H1 (cell line): Measurements from ENCODE around the gene SORCS3. TPM values are rescaled to one million over a fixed set of nuclear protein-coding genes. Genes with fewer than 3 reads are reported as not detected.

Experiments
- CTCF ChIA-PET: fragments of 300-600 bp; sonication (Branson Sonifier 250); formaldehyde crosslinking; loops from one replicate; lab custom pipeline; 2021; ENCODE audit not compliant: partially characterized antibody; lab: Charles Lee
- POLR2A ChIA-PET: fragments of 300-600 bp; sonication (Branson Sonifier 250); formaldehyde crosslinking; loops from one replicate; lab custom pipeline; 2021; ENCODE audit warnings: inconsistent platforms; ENCODE audit not compliant: partially characterized antibody; lab: Charles Lee
- DNase-seq, 2 experiments: peaks; one replicate each; pipeline versions ENCODE4 v3.0.0 to v3.0.0-alpha.2; 2010 to 2022; ENCODE audit warnings: low spot score in 2 of 2, low read depth in 1 of 2, mixed read lengths in 1 of 2
- FAIRE-seq: peaks from 2 replicates; lab custom pipeline; 2011; peaks lifted over from hg19 to GRCh38; lab: Jason Lieb, UNC
- H2AFZ ChIP-seq: 2 replicates; pipeline ENCODE4 v1.8.1; 2012; ENCODE audit warnings: low read length, inconsistent platforms
- H2AK5ac ChIP-seq: 2 replicates; pipeline ENCODE4 v1.6.1; 2013; ENCODE audit warnings: low read depth, low read length
- H2BK120ac ChIP-seq: replicated peaks from 2 replicates; pipeline ENCODE3; 2013; ENCODE audit warnings: low read depth, low read length, inconsistent platforms
- H2BK12ac ChIP-seq: 2 replicates; pipeline ENCODE4 v1.6.1; 2013; ENCODE audit warnings: low read depth, low read length
- H2BK15ac ChIP-seq: 2 replicates; pipeline ENCODE4 v1.6.1; 2013; ENCODE audit warnings: low read length
- H2BK20ac ChIP-seq: 2 replicates; pipeline ENCODE4 v1.6.1; 2013; ENCODE audit warnings: low read length
- H2BK5ac ChIP-seq: 2 replicates; pipeline ENCODE4 v1.6.1; 2013; ENCODE audit warnings: low read depth, low read length
- H3K14ac ChIP-seq: 2 replicates; pipeline ENCODE4 v1.6.1; 2013; ENCODE audit warnings: inconsistent platforms; ENCODE audit not compliant: insufficient read length
- H3K18ac ChIP-seq: 2 replicates; pipeline ENCODE4 v1.6.1; 2013; ENCODE audit warnings: low read length; ENCODE audit errors: extremely low read depth
- H3K23ac ChIP-seq: 2 replicates; pipeline ENCODE4 v1.6.1; 2013; ENCODE audit warnings: inconsistent platforms; ENCODE audit not compliant: insufficient read length
- H3K23me2 ChIP-seq: 2 replicates; pipeline ENCODE4 v1.6.1; 2013; ENCODE audit warnings: low read depth, low read length
- H3K27ac ChIP-seq: 2 replicates; pipeline ENCODE4 v1.6.1; 2011; ENCODE audit warnings: low read depth, low read length, inconsistent platforms
- H3K27me3 ChIP-seq, 4 experiments: replicated peaks in 1 of 4; 1 replicate in 1 of 4; 2 replicates in 3 of 4; pipeline versions ENCODE4 v1.6.1 to v1.8.1; 2011 to 2013; ENCODE audit warnings: low read length in 3 of 4, mild to moderate bottlenecking in 3 of 4, inconsistent platforms in 2 of 4, mixed read lengths in 2 of 4, moderate library complexity in 1 of 4; ENCODE audit not compliant: control insufficient read depth in 3 of 4, insufficient read depth in 3 of 4; ENCODE audit errors: extremely low read depth in 1 of 4
- H3K36me3 ChIP-seq, 4 experiments: 2 replicates each; pipeline versions ENCODE4 v1.6.1 to v1.8.1; 2011 to 2013; ENCODE audit warnings: mild to moderate bottlenecking in 4 of 4, low read length in 3 of 4, moderate library complexity in 2 of 4, control low read depth in 1 of 4, inconsistent platforms in 1 of 4; ENCODE audit not compliant: insufficient read depth in 4 of 4, control insufficient read depth in 2 of 4
- H3K4ac ChIP-seq: replicated peaks from 2 replicates; pipeline ENCODE3; 2013; ENCODE audit warnings: low read length, low read depth, mixed read lengths, inconsistent platforms; ENCODE audit not compliant: insufficient read length
- H3K4me1 ChIP-seq, 4 experiments: replicated peaks in 1 of 4; 1 replicate in 1 of 4; 2 replicates in 3 of 4; pipeline versions ENCODE4 v1.6.1 to v1.8.1; 2011 to 2013; ENCODE audit warnings: low read length in 3 of 4, inconsistent platforms in 2 of 4, mixed read lengths in 1 of 4; ENCODE audit not compliant: insufficient read depth in 4 of 4, control insufficient read depth in 3 of 4
- H3K4me2 ChIP-seq, 2 experiments: 2 replicates each; pipeline versions ENCODE4 v1.6.1 to v1.8.1; 2011 to 2013; ENCODE audit warnings: low read depth in 2 of 2, low read length in 2 of 2, control low read depth in 1 of 2, inconsistent platforms in 1 of 2, mild to moderate bottlenecking in 1 of 2; ENCODE audit not compliant: insufficient read depth in 1 of 2
- H3K4me3 ChIP-seq, 4 experiments: fragments of 200-600, 300-600 bp in 1 of 4; sonication (generic), shearing (Covaris generic), sonication (Bioruptor Twin) in 1 of 4; 2 replicates each; pipeline versions ENCODE4 v1.5.1 to v1.8.1; 2011 to 2016; ENCODE audit warnings: low read length in 4 of 4, low read depth in 3 of 4, control low read depth in 2 of 4, inconsistent platforms in 2 of 4, mild to moderate bottlenecking in 2 of 4, mixed read lengths in 1 of 4, moderate library complexity in 1 of 4; ENCODE audit not compliant: insufficient read depth in 2 of 4; ENCODE audit errors: extremely low read depth in 1 of 4
- H3K56ac ChIP-seq: replicated peaks from 2 replicates; pipeline ENCODE3; 2013; ENCODE audit warnings: low read depth, mild to moderate bottlenecking, mixed read lengths, low read length, inconsistent platforms; ENCODE audit not compliant: insufficient read length
- H3K79me1 ChIP-seq: 2 replicates; pipeline ENCODE4 v1.6.1; 2013; ENCODE audit warnings: low read depth, low read length, control low read depth
- H3K79me2 ChIP-seq, 2 experiments: 2 replicates each; pipeline versions ENCODE4 v1.6.1 to v1.8.1; 2012 to 2013; ENCODE audit warnings: low read length in 2 of 2, mild to moderate bottlenecking in 2 of 2, inconsistent platforms in 1 of 2; ENCODE audit not compliant: insufficient read depth in 2 of 2, control insufficient read depth in 1 of 2
- H3K9ac ChIP-seq, 4 experiments: replicated peaks in 1 of 4; 1 replicate in 1 of 4; 2 replicates in 3 of 4; pipeline versions ENCODE4 v1.6.1 to v1.8.1; 2011 to 2013; ENCODE audit warnings: low read depth in 3 of 4, low read length in 3 of 4, control low read depth in 2 of 4, mild to moderate bottlenecking in 2 of 4, moderate library complexity in 2 of 4, inconsistent platforms in 1 of 4; ENCODE audit errors: extremely low read depth in 1 of 4
- H3K9me3 ChIP-seq, 2 experiments: 2 replicates each; pipeline versions ENCODE4 v1.6.1 to v1.8.1; 2012 to 2013; ENCODE audit warnings: mild to moderate bottlenecking in 2 of 2, moderate library complexity in 2 of 2, control low read depth in 1 of 2, inconsistent platforms in 1 of 2, low read depth in 1 of 2, low read length in 1 of 2, mixed read lengths in 1 of 2; ENCODE audit not compliant: insufficient read depth in 2 of 2
- H4K20me1 ChIP-seq, 2 experiments: replicated peaks in 1 of 2; 2 replicates each; pipeline versions ENCODE3 to v1.8.1; 2011 to 2013; ENCODE audit warnings: inconsistent platforms in 2 of 2, low read length in 2 of 2, mild to moderate bottlenecking in 1 of 2; ENCODE audit not compliant: insufficient read depth in 2 of 2, control insufficient read depth in 1 of 2
- H4K5ac ChIP-seq: 2 replicates; pipeline ENCODE4 v1.6.1; 2013; ENCODE audit warnings: low read length, low read depth, mixed read lengths, inconsistent platforms; ENCODE audit not compliant: insufficient read length
- H4K8ac ChIP-seq: 2 replicates; pipeline ENCODE4 v1.8.0; 2013; ENCODE audit warnings: mild to moderate bottlenecking, moderate library complexity, low read length, inconsistent platforms; ENCODE audit not compliant: insufficient read depth; ENCODE audit errors: extremely low read depth
- H4K91ac ChIP-seq: replicated peaks from 2 replicates; pipeline ENCODE3; 2013; ENCODE audit warnings: low read length, mixed read lengths, inconsistent platforms; ENCODE audit not compliant: insufficient read length
- CHD2 ChIP-seq: IDR thresholded peaks from 2 replicates; pipeline ENCODE4 v1.6.1; 2012; ENCODE audit warnings: low read length, improper control_type of control experiment
- PHF8 ChIP-seq: fragments of 200-600 bp; sonication (generic); conservative IDR thresholded peaks from 2 replicates; pipeline ENCODE4 v1.7.1; 2012; ENCODE audit warnings: low read depth, mild to moderate bottlenecking, inconsistent platforms, low read length, moderate library complexity
- RAD21 ChIP-seq, 2 experiments: IDR thresholded peaks in 1 of 2; conservative IDR thresholded peaks in 1 of 2; 2 replicates each; pipeline ENCODE4 v1.6.1; 2011; ENCODE audit warnings: low read depth in 2 of 2, low read length in 2 of 2, improper control_type of control experiment in 1 of 2, inconsistent platforms in 1 of 2, mild to moderate bottlenecking in 1 of 2, moderate library complexity in 1 of 2
- WGBS, 2 experiments: shearing (Covaris generic) in 1 of 2; methylation state at CpG; one replicate each; pipeline versions ENCODE4 v1.1.6 to v1.1.7; 2013 to 2015; ENCODE audit warnings: low lambda C conversion rate in 2 of 2, mixed read lengths in 2 of 2, inconsistent platforms in 1 of 2, low coverage in 1 of 2, missing lambda C conversion rate in 1 of 2; ENCODE audit not compliant: insufficient replicate concordance in 2 of 2, insufficient coverage in 1 of 2, insufficient read length in 1 of 2; ENCODE audit errors: extremely low coverage in 1 of 2, missing lambda C conversion rate in 1 of 2; 5-methylcytosine and 5-hydroxymethylcytosine counted together
- polyA plus RNA-seq, 7 experiments: library from polyadenylated mRNA; depleted of rRNA in 3 of 7; stranded (reverse) in 5 of 7; unstranded in 2 of 7; fragments of >200 nt in 5 of 7; fragments of 200-250 nt in 2 of 7; gene quantifications; 1 replicate in 5 of 7; 2 replicates in 1 of 7; 4 replicates in 1 of 7; pipeline versions ENCODE4 v1.2.1 to v1.2.3, GENCODE V29; 2011 to 2013; ENCODE audit warnings: missing spikeins in 2 of 7, mixed read lengths in 2 of 7
- total RNA-seq: library from RNA; stranded (reverse); fragmentation: NEBNext Ultra II Directional; extraction: Animal tissue kit (Norgen Biotek cat#: 25700); gene quantifications from 2 replicates; pipeline ENCODE4 v1.2.1, GENCODE V29; 2021

Gene SORCS3
- total and polyA plus RNA-seq, 2 of the 8 experiments (the other 6 are each of a cell fraction or from before 2014, with no cell fraction given): 0.26 to 0.88 TPM

GRCh38 chr10:104947314-104947713 lies 306.2 kb downstream of the SORCS3 start:
- 97% methylated on average over 9 of the region's 9 CpGs; no CpG with 5 or more reads in 1 of the 2 experiments for WGBS, 2 experiments
- no peak for DNase-seq

More at GRCh38 chr10:104947314-104947713, 306.2 kb downstream of the SORCS3 start:
- FAIRE-seq: no peak
- Histone ChIP-seq H2BK20ac (no peak overlapping the region), H3K4me1 (no peaks in the 10 kb centered on the region), H3K27ac (no peak overlapping the region), H4K8ac (no peak overlapping the region), H4K20me1 (no peaks in the 10 kb centered on the region), H4K5ac (no peak overlapping the region), H2BK15ac (no peak overlapping the region), H3K4me3 (no peak overlapping the region), H3K18ac (no peak overlapping the region), H2BK5ac (no peak overlapping the region), H3K4me2 (no peak overlapping the region), H3K23me2 (no peaks in the 10 kb centered on the region), H3K9ac (no peak overlapping the region), H3K14ac (no peak overlapping the region), H3K9me3 (no peaks in the 10 kb centered on the region)
- POLR2A ChIA-PET: no interaction called here
- TF ChIP-seq PHF8: no peak
- TF ChIP-seq CHD2: no peak
- TF ChIP-seq RAD21 (IDR thresholded peaks at IDR 0.05 in 1 of 2, conservative IDR thresholded peaks at IDR 0.05 in 1 of 2; ENCODE audit: low read depth in 2 of 2, low read length in 2 of 2): no peak
- TF ChIP-seq, all 59 proteins: peak for 0
- no peaks in the 10 kb centered on the region for H3K27me3 ChIP-seq
- H2AFZ ChIP-seq: no peak overlapping the region
- no peak overlapping the region for H3K56ac ChIP-seq
- H2BK12ac ChIP-seq: no peak overlapping the region
- no peak overlapping the region for H2BK120ac ChIP-seq
- no peak overlapping the region for H4K91ac ChIP-seq
- no peak overlapping the region for H3K23ac ChIP-seq
- H3K36me3 ChIP-seq: no peaks in the 10 kb centered on the region
- no peaks in the 10 kb centered on the region for H3K79me1 ChIP-seq
- no peak overlapping the region for H2AK5ac ChIP-seq
- no peaks in the 10 kb centered on the region for H3K79me2 ChIP-seq
- CTCF ChIA-PET: no interaction called here
- H3K4ac ChIP-seq: no peak overlapping the region
